K562 (cell line): Measurements from ENCODE around the gene PRDX3. TPM values are rescaled to one million over a fixed set of nuclear protein-coding genes. Genes with fewer than 3 reads are reported as not detected.

ENCODE experiments used
- ATAC-seq: fragments of 200-7000 bp; cut with Tn5 transposase; 3 replicates; pipeline ENCODE4 v1.9.1; 2020; ENCODE audit warnings: moderate library complexity
- BruUV-seq: library from RNA; stranded (reverse); fragments of 400-500 nt; replicated peaks from 2 replicates; lab custom pipeline; 2021; lab: Mats Ljungman, UMichigan
- CTCF ChIA-PET: fragments of 300-600 bp; formaldehyde crosslinking; extraction: SDS; loops from one replicate; lab custom pipeline; 2021; ENCODE audit warnings: low intra/inter-chr PET ratio; lab: Yijun Ruan, JAX
- POLR2A ChIA-PET: fragments of 300-600, 350-650 bp; sonication (Branson Sonifier 250); formaldehyde crosslinking; extraction: SDS; loops from one replicate; lab custom pipeline; 2021; ENCODE audit warnings: antibody characterized with exemption, inconsistent platforms; lab: Yijun Ruan, JAX
- DNase-seq, 4 experiments: peaks; one replicate each; pipeline versions ENCODE4 v3.0.0 to v3.0.0-alpha.2; 2011 to 2018; ENCODE audit warnings: low spot score in 3 of 4, mixed read lengths in 3 of 4; ENCODE audit errors: extremely low read depth in 1 of 4
- FAIRE-seq: peaks from 2 replicates; lab custom pipeline; 2011; peaks lifted over from hg19 to GRCh38; lab: Jason Lieb, UNC
- H2AFZ ChIP-seq: 2 replicates; pipeline ENCODE4 v1.6.0; 2011; ENCODE audit warnings: low read depth, low read length, control low read depth, inconsistent platforms
- H3K27ac ChIP-seq: fragments of 200-600 bp; 3 replicates; pipeline ENCODE4 v1.8.0; 2011; ENCODE audit warnings: low read depth, mild to moderate bottlenecking, control low read depth, inconsistent platforms, low read length, moderate library complexity, mixed read lengths; ENCODE audit errors: extremely low read depth
- H3K27me3 ChIP-seq, 2 experiments: fragments of 300-600 bp in 1 of 2; 2 replicates in 1 of 2; 3 replicates in 1 of 2; pipeline versions ENCODE4 v1.6.0 to v1.8.0; 2011; ENCODE audit warnings: inconsistent platforms in 2 of 2, low read length in 2 of 2, mild to moderate bottlenecking in 1 of 2, mixed read lengths in 1 of 2, moderate library complexity in 1 of 2; ENCODE audit not compliant: control insufficient read depth in 2 of 2, insufficient read depth in 2 of 2
- H3K36me3 ChIP-seq: fragments of 300-600 bp; 3 replicates; pipeline ENCODE4 v1.8.0; 2011; ENCODE audit warnings: mild to moderate bottlenecking, low read length, inconsistent platforms; ENCODE audit not compliant: control insufficient read depth, insufficient read depth
- H3K4me1 ChIP-seq, 2 experiments: fragments of 200-600 bp in 1 of 2; replicated peaks in 1 of 2; 2 replicates in 1 of 2; 3 replicates in 1 of 2; pipeline versions ENCODE4 v1.5.1 to v1.8.0; 2011; ENCODE audit warnings: inconsistent platforms in 2 of 2, low read length in 2 of 2, mild to moderate bottlenecking in 1 of 2, mixed read lengths in 1 of 2, moderate library complexity in 1 of 2; ENCODE audit not compliant: control insufficient read depth in 2 of 2, insufficient read depth in 2 of 2
- H3K4me2 ChIP-seq: 2 replicates; pipeline ENCODE4 v1.6.1; 2011; ENCODE audit warnings: low read length, control low read depth, inconsistent platforms, mixed read lengths; ENCODE audit not compliant: insufficient read depth
- H3K4me3 ChIP-seq: fragments of 200-600 bp; sonication (generic), shearing (Covaris generic); 2 replicates; pipeline ENCODE4 v1.5.1; 2016; ENCODE audit warnings: control low read depth, inconsistent platforms
- H3K79me2 ChIP-seq: fragments of 200-600 bp; 3 replicates; pipeline ENCODE4 v1.8.0; 2011; ENCODE audit warnings: low read length, inconsistent platforms; ENCODE audit not compliant: control insufficient read depth, insufficient read depth
- H3K9ac ChIP-seq, 2 experiments: 2 replicates each; pipeline versions ENCODE4 v1.6.0 to v1.6.1; 2011; ENCODE audit warnings: low read depth in 2 of 2, low read length in 2 of 2, control low read depth in 1 of 2, inconsistent platforms in 1 of 2, mild to moderate bottlenecking in 1 of 2, mixed read lengths in 1 of 2; ENCODE audit not compliant: insufficient read depth in 1 of 2
- H3K9me1 ChIP-seq: one replicate; pipeline ENCODE4 v1.6.0; 2011; ENCODE audit warnings: inconsistent platforms, mild to moderate bottlenecking, low read length, moderate library complexity; ENCODE audit not compliant: control insufficient read depth, insufficient read depth
- H3K9me3 ChIP-seq: replicated peaks from 2 replicates; pipeline ENCODE4 v1.5.1; 2011; ENCODE audit warnings: low read depth, low read length, inconsistent platforms; ENCODE audit not compliant: control insufficient read depth, insufficient read depth
- H4K20me1 ChIP-seq: replicated peaks from 2 replicates; pipeline ENCODE4 v1.6.1; 2011; ENCODE audit warnings: low read length, inconsistent platforms, mixed read lengths; ENCODE audit not compliant: control insufficient read depth, insufficient read depth
- ARID4B ChIP-seq: sonication (generic); formaldehyde crosslinking; IDR thresholded peaks from 2 replicates; pipeline ENCODE4 v1.8.0; 2022; ENCODE audit warnings: mild to moderate bottlenecking, missing genetic modification reagents
- WGBS: fragments of 100-300 bp; shearing (Covaris generic); methylation state at CpG from one replicate; pipeline ENCODE4 v1.1.6; 2016; ENCODE audit warnings: low coverage, mixed read lengths; ENCODE audit not compliant: insufficient coverage; ENCODE audit errors: missing lambda C conversion rate; 5-methylcytosine and 5-hydroxymethylcytosine counted together
- in situ Hi-C: fragments of 300-500 bp; cut with MboI; formaldehyde crosslinking; loops from 4 replicates; pipeline ENCODE4 v1.15.0; 2018; ENCODE audit warnings: inconsistent platforms, mixed read lengths
- intact Hi-C: fragments of 100-400 bp; cut with micrococcal nuclease; formaldehyde crosslinking; loops from 2 replicates; pipeline ENCODE4 v1.14.2; 2022
- polyA plus RNA-seq, 8 experiments: library from polyadenylated mRNA; depleted of rRNA in 4 of 8; stranded (reverse) in 5 of 8; unstranded in 3 of 8; fragments of >200 nt; fragmentation: Nextera tagmentation in 2 of 8; fragmentation: Illumina TruSeq in 1 of 8; extraction: Ambion mirVana in 2 of 8; extraction: Trizol in 1 of 8; gene quantifications; 2 replicates each; pipeline versions ENCODE4 v1.2.1 to v1.2.3, GENCODE V29; 2011 to 2014; ENCODE audit warnings: inconsistent platforms in 1 of 8, missing spikeins in 1 of 8
- total RNA-seq, 7 experiments: library from RNA; depleted of rRNA in 6 of 7; stranded (reverse); fragments of >200 nt in 6 of 7; fragmentation: Illumina TruSeq in 2 of 7; extraction: Trizol in 2 of 7; gene quantifications; 2 replicates each; pipeline versions ENCODE4 v1.2.1 to v1.2.3, GENCODE V29; 2011 to 2021; ENCODE audit warnings: low replicate concordance in 1 of 7

The PRDX3 gene
- total and polyA plus RNA-seq, 9 of the 15 experiments (the other 6 are each of a cell fraction or from before 2014, with no cell fraction given) = 122 to 994 (median 173) TPM

- Histone ChIP-seq H3K27me3 (no peaks in the 10 kb centered on the region), H3K4me1 (no peaks in the 10 kb centered on the region), H4K20me1 (no peaks in the 10 kb centered on the region), H3K36me3 (peaks cover 63% of the 10 kb centered on the region; the same call in 2 of the 3 replicates), H3K9ac (no peak overlapping the region), H2AFZ (no peak overlapping the region), H3K9me3 (no peaks in the 10 kb centered on the region), H3K9me1 (no peaks in the 10 kb centered on the region), H3K4me2 (no peak overlapping the region), H3K79me2 (no peaks in the 10 kb centered on the region), H3K27ac (no peak overlapping the region), H3K4me3 (no peak overlapping the region)
- BruUV-seq = no TSS peak
- CTCF ChIA-PET = no interaction called here
- no peak for ATAC-seq
- TF ChIP-seq ARID4B (CRISPR knock-in tag) = no peak
- FAIRE-seq = no peak
- POLR2A ChIA-PET = no interaction called here
- in situ Hi-C loops = no loop called here
- DNase-seq = no peak
- intact Hi-C loops = no loop called here
- 93% methylated on average over 9 of the region's 10 CpGs for WGBS
These were observed 35.0 kb downstream of the PRDX3 start for GRCh38 chr10:119143657-119144056.
